Right lung (tissue), 5 donors: ENCODE results near the gene HAGH. TPM values are rescaled to one million over a fixed set of nuclear protein-coding genes. Genes with fewer than 3 reads are reported as not detected.

Experiments
- DNase-seq, 2 donors: peaks; one replicate each; pipeline ENCODE4 v3.0.0-alpha.2; 2013
- polyA plus RNA-seq, 5 donors: library from polyadenylated mRNA; unstranded; fragments of 120-200 nt; gene quantifications; one replicate each; pipeline versions ENCODE4 v1.2.1 to v1.2.3, GENCODE V29; 2013; ENCODE audit warnings: inconsistent platforms in 1 of 5, low replicate concordance in 1 of 5; ENCODE audit not compliant: insufficient read length in 5 of 5, insufficient read depth in 1 of 5

Gene HAGH
- polyA plus RNA-seq, 5 donors: 20.1 to 32.2 (median 26.6) TPM

GRCh38 chr16:1764971-1765370 lies 61.7 kb downstream of the HAGH start:
- DNase-seq: no peak

GRCh38 chr16:1763521-1764511 lies 62.8 kb downstream of the HAGH start:
- DNase-seq: no peak

GRCh38 chr16:1762879-1763520 lies 63.6 kb downstream of the HAGH start:
- DNase-seq: no peak

- DNase-seq: no peak
Observed at GRCh38 chr16:1762196-1762878, 64.3 kb downstream of the HAGH start.

GRCh38 chr16:1761751-1762150 lies 64.9 kb downstream of the HAGH start:
- DNase-seq: no peak

GRCh38 chr16:1760911-1761310 lies 65.7 kb downstream of the HAGH start:
- no peak for DNase-seq

GRCh38 chr16:1759511-1759910 lies 67.1 kb downstream of the HAGH start:
- DNase-seq: no peak

- DNase-seq: no peak
Observed at GRCh38 chr16:1758923-1759322, 67.7 kb downstream of the HAGH start.

- no peak for DNase-seq
Observed at GRCh38 chr16:1757714-1758461, 68.7 kb downstream of the HAGH start.

Other genes with a start within 250 kb of the HAGH start
- 10 to 100 TPM; 26.8 to 36.6 (median 28.8) TPM for gene IFT140, start 214.8 kb downstream of the HAGH start, polyA plus RNA-seq
- gene CRAMP1, start 214.5 kb downstream of the HAGH start, polyA plus RNA-seq: 10 to 100 TPM; 19.7 to 27.7 (median 24.5) TPM
- gene JPT2, start 148.5 kb downstream of the HAGH start, polyA plus RNA-seq: 10 to 100 TPM; 64.2 to 77.3 (median 73.7) TPM
- gene MAPK8IP3, start 120.6 kb downstream of the HAGH start, polyA plus RNA-seq: 10 to 100 TPM; 45.3 to 74.0 (median 61.9) TPM
- 10 to 100 TPM; 16.6 to 56.6 (median 30.3) TPM for gene NME3, start 55.3 kb downstream of the HAGH start, polyA plus RNA-seq
- gene EME2, start 54.0 kb downstream of the HAGH start, polyA plus RNA-seq: 10 to 100 TPM in 1 of 5 donors, 1 to 10 TPM in 4; 6.7 to 10.5 (median 7.8) TPM
- 10 to 100 TPM; 51.5 to 82.1 (median 57.4) TPM for gene MRPS34, start 53.7 kb downstream of the HAGH start, polyA plus RNA-seq
- 10 to 100 TPM; 24.0 to 47.3 (median 35.9) TPM for gene SPSB3, start 44.3 kb downstream of the HAGH start, polyA plus RNA-seq
- 10 to 100 TPM; 26.4 to 71.8 (median 40.8) TPM for gene NUBP2, start 43.9 kb downstream of the HAGH start, polyA plus RNA-seq
- 1 to 10 TPM; 1.1 to 4.2 (median 2.4) TPM for gene IGFALS, start 33.1 kb downstream of the HAGH start, polyA plus RNA-seq
- 10 to 100 TPM; 16.2 to 25.2 (median 16.9) TPM for gene FAHD1, start 381 bp upstream of the HAGH start, polyA plus RNA-seq
- gene MEIOB, start 45.3 kb upstream of the HAGH start, polyA plus RNA-seq: under 1 TPM; 0.23 to 0.86 (median 0.51) TPM
- gene HS3ST6, start 91.6 kb upstream of the HAGH start, polyA plus RNA-seq: under 1 TPM; 0.09 to 0.40 (median 0.18) TPM
- gene MSRB1, start 116.4 kb upstream of the HAGH start, polyA plus RNA-seq: 10 to 100 TPM; 11.8 to 22.8 (median 14.9) TPM
- gene RPL3L, start 127.9 kb upstream of the HAGH start, polyA plus RNA-seq: 1 to 10 TPM in 1 of 5 donors, under 1 TPM in 4; 0.05 to 2.0 (median 0.18) TPM
- gene NDUFB10, start 132.7 kb upstream of the HAGH start, polyA plus RNA-seq: 100 to 1,000 TPM in 1 of 5 donors, 10 to 100 TPM in 4; 78.0 to 123 (median 87.7) TPM
- 1,000 to 10,000 TPM; 2,201 to 2,837 (median 2,396) TPM for gene RPS2, start 138.0 kb upstream of the HAGH start, polyA plus RNA-seq
- gene RNF151, start 140.0 kb upstream of the HAGH start, polyA plus RNA-seq: under 1 TPM in 1 of 5 donors, not detected in 4; 0.13 TPM
- gene TBL3, start 145.2 kb upstream of the HAGH start, polyA plus RNA-seq: 10 to 100 TPM; 22.8 to 42.3 (median 28.9) TPM
- gene NOXO1, start 154.6 kb upstream of the HAGH start, polyA plus RNA-seq: under 1 TPM in 4 of 5 donors, not detected in 1; 0.18 to 0.57 (median 0.39) TPM
- 10 to 100 TPM; 17.0 to 28.1 (median 21.1) TPM for gene GFER, start 157.4 kb upstream of the HAGH start, polyA plus RNA-seq
- gene SYNGR3, start 163.1 kb upstream of the HAGH start, polyA plus RNA-seq: under 1 TPM; 0.46 to 0.80 (median 0.65) TPM
- 10 to 100 TPM; 11.9 to 32.1 (median 19.9) TPM for gene ZNF598, start 183.0 kb upstream of the HAGH start, polyA plus RNA-seq
- 1 to 10 TPM; 1.1 to 7.9 (median 2.3) TPM for gene NPW, start 193.0 kb upstream of the HAGH start, polyA plus RNA-seq
- gene NHERF2, start 200.1 kb upstream of the HAGH start, polyA plus RNA-seq: 100 to 1,000 TPM in 2 of 5 donors, 10 to 100 TPM in 3; 63.1 to 196 (median 91.8) TPM
- 10 to 100 TPM; 21.0 to 41.2 (median 26.9) TPM for gene NTHL1, start 221.0 kb upstream of the HAGH start, polyA plus RNA-seq
- gene TSC2, start 221.2 kb upstream of the HAGH start, polyA plus RNA-seq: 100 to 1,000 TPM; 100 to 149 (median 120) TPM